ENCODE results near the gene PRAME. TPM values are rescaled to one million over a fixed set of nuclear protein-coding genes. Genes with fewer than 3 reads are reported as not detected.

PRAME gene
- total RNA-seq, 1 donor from 2014 or later, result not detected

Other genes with a start within 250 kb of the PRAME start
- gene ZNF280B, start 50.5 kb downstream of the PRAME start, total RNA-seq, result 2.5 and 2.7 TPM in 2 replicates
- gene ZNF280A, start 39.0 kb downstream of the PRAME start, total RNA-seq, result not detected in 2 replicates
- gene GGTLC2, start 85.3 kb upstream of the PRAME start, total RNA-seq, result not detected in 2 replicates